GM18858 (cell line): ENCODE data around the gene ALPI.

ENCODE experiments used
- ATAC-seq: cut with Tn5 transposase; IDR thresholded peaks from one replicate; pipeline ENCODE4 v1.9.1; 2021; ENCODE audit not compliant: unreplicated experiment

Gene ALPI

GRCh38 chr2:232483923-232484627 is 28.1 kb downstream of the ALPI start:
- ATAC-seq = no peak

GRCh38 chr2:232484628-232485347 is 28.8 kb downstream of the ALPI start:
- ATAC-seq = no peak

- ATAC-seq = no peak
Measured at GRCh38 chr2:232485348-232485756, 29.4 kb downstream of the ALPI start.

GRCh38 chr2:232485757-232486557 is 30.0 kb downstream of the ALPI start:
- ATAC-seq = no peak

GRCh38 chr2:232486558-232487384 is 30.8 kb downstream of the ALPI start:
- no peak for ATAC-seq

- no peak for ATAC-seq
Measured at GRCh38 chr2:232487385-232488096, 31.6 kb downstream of the ALPI start, which contains the start of gene ECEL1. ECEL1 (minus strand) TSS chr2:232487834; CDS start chr2:232486653, 1,181 bp downstream.

GRCh38 chr2:232488097-232488711 is 32.3 kb downstream of the ALPI start:
- no peak for ATAC-seq

- no peak for ATAC-seq
Measured at GRCh38 chr2:232488721-232489300, 32.9 kb downstream of the ALPI start.

- ATAC-seq = no peak
Measured at GRCh38 chr2:232489516-232490220, 33.7 kb downstream of the ALPI start.

- no peak for ATAC-seq
Measured at GRCh38 chr2:232490221-232491138, 34.5 kb downstream of the ALPI start.

GRCh38 chr2:232491139-232491780 is 35.3 kb downstream of the ALPI start:
- ATAC-seq = no peak

GRCh38 chr2:232492236-232492848 is 36.4 kb downstream of the ALPI start:
- ATAC-seq = no peak

- no peak for ATAC-seq
Measured at GRCh38 chr2:232492963-232493700, 37.2 kb downstream of the ALPI start.

- ATAC-seq = no peak
Measured at GRCh38 chr2:232493701-232494474, 37.9 kb downstream of the ALPI start.

- ATAC-seq = no peak
Measured at GRCh38 chr2:232494542-232494941, 38.6 kb downstream of the ALPI start.
